A673 (cell line): ENCODE results near the gene TMEM131L. TPM values are rescaled to one million over a fixed set of nuclear protein-coding genes. Genes with fewer than 3 reads are reported as not detected.
"Not testable (repeated sequence)": the region's sequence is repeated elsewhere in the genome, so short reads cannot be mapped to it uniquely, and the experiment has no call there.

ENCODE experiments used
- BruUV-seq: library from RNA; stranded (reverse); fragments of 400-500 nt; replicated peaks from 2 replicates; lab custom pipeline; 2021; lab: Mats Ljungman, UMichigan
- CTCF ChIA-PET: fragments of 300-600 bp; sonication (Branson Sonifier 250); formaldehyde crosslinking; loops from one replicate; lab custom pipeline; 2022; ENCODE audit warnings: antibody characterized with exemption; lab: Charles Lee
- POLR2A ChIA-PET: fragments of 300-600 bp; sonication (Branson Sonifier 250); formaldehyde crosslinking; loops from one replicate; lab custom pipeline; 2022; ENCODE audit warnings: antibody characterized with exemption; ENCODE audit not compliant: low non-redundant PET; lab: Charles Lee
- DNase-seq: peaks from one replicate; pipeline ENCODE4 v3.0.0-alpha.2; 2015; ENCODE audit warnings: low spot score
- H3K27ac ChIP-seq: fragments of 200-600 bp; sonication (generic); 2 replicates; pipeline ENCODE4 v1.5.1; 2016; ENCODE audit warnings: mixed run types, low read depth, mild to moderate bottlenecking, mixed read lengths, antibody characterized with exemption, low read length; ENCODE audit not compliant: poor library complexity, severe bottlenecking
- H3K27me3 ChIP-seq: fragments of 200-600 bp; sonication (generic); replicated peaks from 2 replicates; pipeline ENCODE4 v1.6.1; 2017; ENCODE audit warnings: mixed run types, low read depth, mild to moderate bottlenecking, mixed read lengths, antibody characterized with exemption, low read length; ENCODE audit not compliant: insufficient read depth, poor library complexity
- H3K36me3 ChIP-seq: fragments of 200-600 bp; sonication (generic); 2 replicates; pipeline ENCODE4 v1.6.1; 2016; ENCODE audit warnings: mixed run types, mild to moderate bottlenecking, mixed read lengths, antibody characterized with exemption, low read length; ENCODE audit not compliant: insufficient read depth, poor library complexity, severe bottlenecking
- H3K4me1 ChIP-seq: fragments of 200-600 bp; sonication (generic); 2 replicates; pipeline ENCODE4 v1.6.1; 2017; ENCODE audit warnings: mixed run types, mild to moderate bottlenecking, mixed read lengths, antibody characterized with exemption, low read length; ENCODE audit not compliant: insufficient read depth, poor library complexity, severe bottlenecking
- H3K4me3 ChIP-seq: fragments of 200-600 bp; sonication (generic); 2 replicates; pipeline ENCODE4 v1.5.1; 2016; ENCODE audit warnings: low read depth, mixed run types, mild to moderate bottlenecking, mixed read lengths, low read length; ENCODE audit not compliant: poor library complexity, severe bottlenecking
- H3K9me3 ChIP-seq: fragments of 200-600 bp; sonication (generic); 2 replicates; pipeline ENCODE4 v1.6.1; 2016; ENCODE audit warnings: mixed run types, low read depth, mild to moderate bottlenecking, mixed read lengths, antibody characterized with exemption, low read length; ENCODE audit not compliant: poor library complexity, severe bottlenecking
- EZH2 ChIP-seq: fragments of 200-600 bp; sonication (generic); IDR thresholded peaks from 2 replicates; pipeline ENCODE4 v1.6.1; 2017; ENCODE audit warnings: borderline replicate concordance, low read depth, mild to moderate bottlenecking, mixed read lengths, antibody characterized with exemption, low read length; ENCODE audit not compliant: poor library complexity, severe bottlenecking
- intact Hi-C: fragments of 100-400 bp; cut with micrococcal nuclease; formaldehyde crosslinking; loops from one replicate; pipeline ENCODE4 v1.10.0; 2022; ENCODE audit not compliant: unreplicated experiment
- total RNA-seq: library from RNA; stranded (reverse); gene quantifications from 2 replicates; pipeline ENCODE4 v1.2.3, GENCODE V29; 2021
- TF ChIP-seq, protein P1 (sequence below): fragments of 300-800, 200-600 bp; sonication (generic); conservative IDR thresholded peaks from 2 replicates; pipeline ENCODE4 v1.5.1; 2017; ENCODE audit warnings: low read depth, mild to moderate bottlenecking, antibody characterized with exemption, low read length, moderate library complexity, mixed read lengths

TMEM131L gene
- total RNA-seq, 1 experiment from 2014 or later, result 18.4 TPM

DNA sequence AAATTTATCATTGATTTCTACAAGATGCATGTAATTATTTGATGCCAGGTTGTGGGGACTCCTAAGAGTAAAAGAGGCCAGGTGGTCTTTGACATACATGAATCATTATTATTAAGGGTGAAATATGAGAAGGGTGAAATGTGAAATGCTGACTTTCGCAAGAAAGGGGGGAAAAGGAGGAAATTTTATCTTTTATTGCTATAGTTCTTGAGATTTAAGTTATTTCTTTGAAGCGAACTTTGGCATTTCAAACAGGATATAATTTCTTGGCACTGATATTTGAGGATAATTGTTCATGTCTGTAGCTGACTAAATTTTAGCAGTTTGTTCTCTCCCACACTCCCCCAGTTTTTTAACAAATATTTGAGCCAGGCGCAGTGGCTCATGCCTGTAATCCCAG, 80.1 kb downstream of the TMEM131L start:
- no peak for DNase-seq
- POLR2A ChIA-PET, result no interaction called here
- CTCF ChIA-PET, result no interaction called here
- H3K27ac ChIP-seq, result no peak overlapping the region
- peaks cover 9% of the 10 kb centered on the region for H3K4me1 ChIP-seq
- no peaks in the 10 kb centered on the region for H3K36me3 ChIP-seq
- TF ChIP-seq EZH2, result no peak
- TF ChIP-seq, protein P1, sequence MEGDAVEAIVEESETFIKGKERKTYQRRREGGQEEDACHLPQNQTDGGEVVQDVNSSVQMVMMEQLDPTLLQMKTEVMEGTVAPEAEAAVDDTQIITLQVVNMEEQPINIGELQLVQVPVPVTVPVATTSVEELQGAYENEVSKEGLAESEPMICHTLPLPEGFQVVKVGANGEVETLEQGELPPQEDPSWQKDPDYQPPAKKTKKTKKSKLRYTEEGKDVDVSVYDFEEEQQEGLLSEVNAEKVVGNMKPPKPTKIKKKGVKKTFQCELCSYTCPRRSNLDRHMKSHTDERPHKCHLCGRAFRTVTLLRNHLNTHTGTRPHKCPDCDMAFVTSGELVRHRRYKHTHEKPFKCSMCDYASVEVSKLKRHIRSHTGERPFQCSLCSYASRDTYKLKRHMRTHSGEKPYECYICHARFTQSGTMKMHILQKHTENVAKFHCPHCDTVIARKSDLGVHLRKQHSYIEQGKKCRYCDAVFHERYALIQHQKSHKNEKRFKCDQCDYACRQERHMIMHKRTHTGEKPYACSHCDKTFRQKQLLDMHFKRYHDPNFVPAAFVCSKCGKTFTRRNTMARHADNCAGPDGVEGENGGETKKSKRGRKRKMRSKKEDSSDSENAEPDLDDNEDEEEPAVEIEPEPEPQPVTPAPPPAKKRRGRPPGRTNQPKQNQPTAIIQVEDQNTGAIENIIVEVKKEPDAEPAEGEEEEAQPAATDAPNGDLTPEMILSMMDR, result no peak
- H3K9me3 ChIP-seq, result no peaks in the 10 kb centered on the region
- no peaks in the 10 kb centered on the region for H3K27me3 ChIP-seq
- no TSS peak for BruUV-seq
- intact Hi-C loops, result no loop called here
- H3K4me3 ChIP-seq, result no peak overlapping the region

DNA sequence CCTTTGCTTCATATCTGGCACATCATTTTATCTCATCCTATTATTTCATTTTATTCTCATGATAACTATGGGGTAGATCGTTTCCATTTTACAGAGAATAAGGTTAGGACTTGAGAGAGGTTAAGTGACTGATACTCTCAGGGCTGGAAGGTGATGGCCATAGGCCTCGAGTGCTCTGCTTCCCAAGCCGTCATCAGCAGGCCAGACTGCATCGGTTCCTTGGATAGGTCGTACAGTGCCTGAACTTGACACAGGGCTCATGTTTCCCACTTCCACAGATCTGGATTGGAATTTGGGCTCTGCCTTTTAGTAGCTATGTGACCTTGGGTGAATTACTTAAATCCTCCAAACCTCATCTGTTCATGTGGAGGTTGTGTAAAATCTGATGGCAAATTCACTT, 81.4 kb downstream of the TMEM131L start:
- TF ChIP-seq EZH2, result no peak
- TF ChIP-seq, protein P1, result no peak
- ChIA-PET CTCF (no interaction called here), POLR2A (no interaction called here)
- Histone ChIP-seq H3K4me3 (no peak overlapping the region), H3K27me3 (no peaks in the 10 kb centered on the region), H3K4me1 (peaks cover 9% of the 10 kb centered on the region), H3K36me3 (no peaks in the 10 kb centered on the region), H3K27ac (no peak overlapping the region), H3K9me3 (no peaks in the 10 kb centered on the region)
- no TSS peak for BruUV-seq
- intact Hi-C loops, result no loop called here
- DNase-seq, result no peak

DNA sequence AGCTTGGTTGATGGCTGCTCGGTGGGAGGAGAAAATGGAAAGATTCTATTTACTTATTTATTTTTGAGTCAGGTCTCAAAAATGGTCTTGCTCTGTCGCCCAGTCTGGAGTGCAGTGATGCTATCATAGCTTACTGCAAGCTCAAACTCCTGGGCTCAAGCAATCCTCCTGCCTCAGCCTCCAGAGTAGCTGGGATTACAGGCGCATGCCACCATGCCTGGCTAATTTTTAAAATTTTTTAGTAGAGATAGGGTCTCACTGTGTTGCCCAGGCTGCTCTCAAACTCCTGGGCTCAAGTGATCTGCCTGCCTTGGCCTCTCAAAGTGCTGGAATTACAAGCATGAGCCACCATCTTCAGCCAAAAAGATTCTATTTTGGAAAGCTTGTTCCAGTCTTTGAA, 82.7 kb downstream of the TMEM131L start:
- H3K36me3 ChIP-seq, H3K27me3 ChIP-seq, BruUV-seq, H3K9me3 ChIP-seq, H3K4me3 ChIP-seq, intact Hi-C loops, H3K4me1 ChIP-seq, H3K27ac ChIP-seq, POLR2A ChIA-PET, DNase-seq: not testable (repeated sequence)
- CTCF ChIA-PET, result interaction anchor here (0.6 kb wide), 1 partner anchor 13 kb away, joined by 4 read pairs; no protein-coding TSS in a partner anchor

DNA sequence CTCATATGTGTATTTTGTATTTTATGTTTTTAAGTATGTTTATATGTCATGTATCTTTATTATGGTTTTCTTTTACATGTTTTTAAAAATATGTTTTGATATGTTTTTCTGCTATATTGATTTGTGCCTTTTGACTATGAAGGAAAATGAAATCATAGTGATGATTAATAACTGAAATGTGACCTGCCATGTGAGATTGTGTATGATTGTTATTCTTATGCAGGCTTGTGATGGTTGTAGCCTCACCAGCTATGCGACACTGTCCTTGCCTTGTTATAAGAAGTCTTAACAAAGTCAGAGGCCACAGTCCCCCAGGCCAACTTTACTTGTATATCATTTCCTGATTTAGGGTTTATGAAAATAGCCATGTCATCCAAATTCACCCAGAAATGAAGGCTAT, 83.2 kb downstream of the TMEM131L start:
- Histone ChIP-seq H3K9me3 (no peaks in the 10 kb centered on the region), H3K27me3 (no peaks in the 10 kb centered on the region), H3K4me3 (no peak overlapping the region), H3K27ac (no peak overlapping the region), H3K4me1 (peaks cover 9% of the 10 kb centered on the region), H3K36me3 (no peaks in the 10 kb centered on the region)
- ChIA-PET CTCF (interaction anchor here (0.6 kb wide), 1 partner anchor 13 kb away, joined by 4 read pairs; no protein-coding TSS in a partner anchor), POLR2A (no interaction called here)
- intact Hi-C loops, result no loop called here
- DNase-seq, result no peak
- no TSS peak for BruUV-seq
- TF ChIP-seq, protein P1, result no peak
- TF ChIP-seq EZH2, result no peak
